Uterus (tissue), 2 donors: ENCODE data around the gene PRKACG.

Source experiments
- POLR2A ChIP-seq, 2 donors: fragments of 450-650 bp; IDR thresholded peaks; one replicate each; pipeline ENCODE4 v1.6.1; 2016; ENCODE audit warnings: antibody characterized with exemption in 2 of 2, mild to moderate bottlenecking in 1 of 2, moderate library complexity in 1 of 2
- TF ChIP-seq, protein P1 (sequence below), 4 experiments: fragments of 200-600 bp in 2 of 4; fragments of 450-650 bp in 2 of 4; sonication (generic) in 2 of 4; IDR thresholded peaks; one replicate each; pipeline ENCODE4 v1.5.1; 2016 to 2019; ENCODE audit warnings: antibody characterized with exemption in 4 of 4, mild to moderate bottlenecking in 2 of 4, moderate library complexity in 1 of 4

- TF ChIP-seq, protein P1, sequence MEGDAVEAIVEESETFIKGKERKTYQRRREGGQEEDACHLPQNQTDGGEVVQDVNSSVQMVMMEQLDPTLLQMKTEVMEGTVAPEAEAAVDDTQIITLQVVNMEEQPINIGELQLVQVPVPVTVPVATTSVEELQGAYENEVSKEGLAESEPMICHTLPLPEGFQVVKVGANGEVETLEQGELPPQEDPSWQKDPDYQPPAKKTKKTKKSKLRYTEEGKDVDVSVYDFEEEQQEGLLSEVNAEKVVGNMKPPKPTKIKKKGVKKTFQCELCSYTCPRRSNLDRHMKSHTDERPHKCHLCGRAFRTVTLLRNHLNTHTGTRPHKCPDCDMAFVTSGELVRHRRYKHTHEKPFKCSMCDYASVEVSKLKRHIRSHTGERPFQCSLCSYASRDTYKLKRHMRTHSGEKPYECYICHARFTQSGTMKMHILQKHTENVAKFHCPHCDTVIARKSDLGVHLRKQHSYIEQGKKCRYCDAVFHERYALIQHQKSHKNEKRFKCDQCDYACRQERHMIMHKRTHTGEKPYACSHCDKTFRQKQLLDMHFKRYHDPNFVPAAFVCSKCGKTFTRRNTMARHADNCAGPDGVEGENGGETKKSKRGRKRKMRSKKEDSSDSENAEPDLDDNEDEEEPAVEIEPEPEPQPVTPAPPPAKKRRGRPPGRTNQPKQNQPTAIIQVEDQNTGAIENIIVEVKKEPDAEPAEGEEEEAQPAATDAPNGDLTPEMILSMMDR (IDR thresholded peaks at IDR 0.05), result no peak
- no peak for TF ChIP-seq POLR2A (IDR thresholded peaks at IDR 0.05)
Observed at GRCh38 chr9:69058101-69058500, 44.2 kb upstream of the PRKACG start.
